KMS-11 (cell line): ENCODE data around the gene TMEM9B.
"Not testable (repeated sequence)": the region's sequence is repeated elsewhere in the genome, so short reads cannot be mapped to it uniquely, and the experiment has no call there.

Experiments
- H2AFZ ChIP-seq: fragments of 200-600 bp; sonication (generic); 2 replicates; pipeline ENCODE4 v1.6.1; 2016; ENCODE audit warnings: antibody characterized with exemption, mixed run types, low read depth
- H3K27ac ChIP-seq: fragments of 200-600 bp; sonication (generic); 2 replicates; pipeline ENCODE4 v1.6.1; 2016; ENCODE audit warnings: mild to moderate bottlenecking, mixed run types
- H3K27me3 ChIP-seq: fragments of 200-600 bp; sonication (generic); 2 replicates; pipeline ENCODE4 v1.6.1; 2017; ENCODE audit warnings: mild to moderate bottlenecking, low read depth, mixed run types, moderate library complexity; ENCODE audit not compliant: insufficient read depth
- H3K36me3 ChIP-seq: fragments of 200-600 bp; sonication (generic); 2 replicates; pipeline ENCODE4 v1.6.1; 2017; ENCODE audit warnings: mild to moderate bottlenecking, mixed run types; ENCODE audit not compliant: insufficient read depth
- H3K4me1 ChIP-seq: fragments of 200-600 bp; sonication (generic); 2 replicates; pipeline ENCODE4 v1.6.1; 2016; ENCODE audit warnings: mild to moderate bottlenecking, low read depth, mixed run types; ENCODE audit not compliant: poor library complexity, severe bottlenecking
- H3K4me2 ChIP-seq: fragments of 200-600 bp; sonication (generic); 2 replicates; pipeline ENCODE4 v1.7.0; 2016; ENCODE audit warnings: mild to moderate bottlenecking, mixed run types
- H3K4me3 ChIP-seq: fragments of 200-600 bp; sonication (generic); IDR thresholded peaks from 2 replicates; pipeline ENCODE4 v1.6.1; 2017; ENCODE audit warnings: low read depth, low read length, mixed read lengths; ENCODE audit not compliant: insufficient read depth
- H3K79me2 ChIP-seq: fragments of 200-600 bp; sonication (generic); 2 replicates; pipeline ENCODE4 v1.6.1; 2016; ENCODE audit warnings: low read depth, mixed run types; ENCODE audit not compliant: insufficient read depth
- H3K9ac ChIP-seq: fragments of 200-600 bp; sonication (generic); 2 replicates; pipeline ENCODE4 v1.6.1; 2016; ENCODE audit warnings: mild to moderate bottlenecking, mixed run types
- H4K20me1 ChIP-seq: fragments of 200-600 bp; sonication (generic); 2 replicates; pipeline ENCODE4 v1.6.1; 2016; ENCODE audit warnings: mild to moderate bottlenecking, mixed run types; ENCODE audit not compliant: insufficient read depth
- CTCF ChIP-seq: fragments of 200-600 bp; sonication (generic); conservative IDR thresholded peaks from 2 replicates; pipeline ENCODE4 v1.6.1; 2017; ENCODE audit warnings: low read depth, mild to moderate bottlenecking, antibody characterized with exemption, low read length, moderate library complexity, mixed read lengths

Gene TMEM9B

GRCh38 chr11:8983552-8983951, 19.3 kb upstream of the TMEM9B start:
- Histone ChIP-seq H3K4me3 (no peak overlapping the region), H3K79me2 (no peaks in the 10 kb centered on the region), H3K27me3 (no peaks in the 10 kb centered on the region), H3K4me2 (no peak overlapping the region), H2AFZ (no peak overlapping the region), H3K4me1 (no peaks in the 10 kb centered on the region), H3K36me3 (no peaks in the 10 kb centered on the region), H3K27ac (no peak overlapping the region), H4K20me1 (no peaks in the 10 kb centered on the region), H3K9ac (no peak overlapping the region)
- TF ChIP-seq CTCF: no peak

DNA sequence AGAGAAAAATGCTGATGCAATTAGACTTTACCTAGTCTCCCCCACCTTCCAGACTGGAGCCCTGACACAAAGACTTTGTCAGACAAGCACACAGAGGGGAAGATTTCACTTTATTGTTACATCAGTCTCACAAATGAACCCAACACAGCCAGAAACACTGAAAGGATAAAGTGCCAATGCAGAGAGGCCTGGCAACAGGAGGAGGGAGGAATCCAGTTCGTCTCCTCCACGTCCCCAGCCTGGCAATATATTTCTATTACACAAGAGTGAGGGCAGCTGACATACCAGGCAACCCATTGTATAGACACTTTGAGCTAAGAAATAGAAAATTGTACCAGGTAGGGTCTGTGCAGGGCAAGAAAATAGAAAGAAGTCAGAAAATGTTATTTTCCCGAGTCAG, 16.2 kb upstream of the TMEM9B start:
- H3K9ac ChIP-seq: no peak overlapping the region
- no peak overlapping the region for H3K4me3 ChIP-seq
- no peak overlapping the region for H3K4me2 ChIP-seq
- H3K4me1 ChIP-seq: no peaks in the 10 kb centered on the region
- no peak for TF ChIP-seq CTCF
- H3K36me3 ChIP-seq: no peaks in the 10 kb centered on the region
- H3K27ac ChIP-seq: no peak overlapping the region
- no peaks in the 10 kb centered on the region for H3K79me2 ChIP-seq
- no peak overlapping the region for H2AFZ ChIP-seq
- H4K20me1 ChIP-seq: no peaks in the 10 kb centered on the region
- H3K27me3 ChIP-seq: no peaks in the 10 kb centered on the region

DNA sequence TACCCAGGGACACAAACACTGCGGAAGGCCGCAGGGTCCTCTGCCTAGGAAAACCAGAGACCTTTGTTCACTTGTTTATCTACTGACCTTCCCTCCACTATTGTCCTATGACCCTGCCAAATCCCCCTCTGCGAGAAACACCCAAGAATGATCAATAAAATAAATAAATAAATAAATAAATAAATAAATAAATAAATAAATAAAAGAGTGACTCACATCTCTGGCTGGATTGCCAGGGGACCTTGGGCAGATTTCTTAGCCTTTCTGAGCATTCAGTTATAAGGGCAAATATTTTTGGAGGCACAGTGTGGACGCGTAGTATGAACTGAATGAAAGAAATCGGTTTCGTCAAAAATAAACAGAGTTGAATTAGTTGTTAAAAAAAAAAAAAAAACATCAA, 15.1 kb upstream of the TMEM9B start:
- not testable (repeated sequence) for H3K36me3 ChIP-seq, H3K27ac ChIP-seq

GRCh38 chr11:8973121-8973520, 8.9 kb upstream of the TMEM9B start:
- Histone ChIP-seq H2AFZ (no peak overlapping the region), H4K20me1 (no peaks in the 10 kb centered on the region)

More for the DNA sequence above, 15.1 kb upstream of the TMEM9B start:
- not testable (repeated sequence) for H2AFZ ChIP-seq, H3K4me1 ChIP-seq, H4K20me1 ChIP-seq, H3K79me2 ChIP-seq, H3K4me2 ChIP-seq, H3K9ac ChIP-seq, H3K27me3 ChIP-seq, H3K4me3 ChIP-seq

GRCh38 chr11:8971924-8972316, 7.7 kb upstream of the TMEM9B start:
- no peak overlapping the region for H3K9ac ChIP-seq
- no peaks in the 10 kb centered on the region for H3K79me2 ChIP-seq
- no peak overlapping the region for H3K27ac ChIP-seq
- H4K20me1 ChIP-seq: no peaks in the 10 kb centered on the region
- no peak for TF ChIP-seq CTCF
- no peak overlapping the region for H2AFZ ChIP-seq
- no peaks in the 10 kb centered on the region for H3K36me3 ChIP-seq
- H3K4me3 ChIP-seq: no peak overlapping the region
- H3K4me2 ChIP-seq: no peak overlapping the region
- H3K4me1 ChIP-seq: peaks cover 6% of the 10 kb centered on the region
- H3K27me3 ChIP-seq: no peaks in the 10 kb centered on the region

More at GRCh38 chr11:8973121-8973520, 8.9 kb upstream of the TMEM9B start:
- Histone ChIP-seq H3K4me3 (no peak overlapping the region), H3K4me2 (no peak overlapping the region), H3K9ac (no peak overlapping the region), H3K4me1 (peaks cover 6% of the 10 kb centered on the region), H3K79me2 (no peaks in the 10 kb centered on the region), H3K27ac (no peak overlapping the region), H3K36me3 (no peaks in the 10 kb centered on the region), H3K27me3 (no peaks in the 10 kb centered on the region)
- TF ChIP-seq CTCF: no peak
